ENCODE results near the gene FCHSD2.

DNA sequence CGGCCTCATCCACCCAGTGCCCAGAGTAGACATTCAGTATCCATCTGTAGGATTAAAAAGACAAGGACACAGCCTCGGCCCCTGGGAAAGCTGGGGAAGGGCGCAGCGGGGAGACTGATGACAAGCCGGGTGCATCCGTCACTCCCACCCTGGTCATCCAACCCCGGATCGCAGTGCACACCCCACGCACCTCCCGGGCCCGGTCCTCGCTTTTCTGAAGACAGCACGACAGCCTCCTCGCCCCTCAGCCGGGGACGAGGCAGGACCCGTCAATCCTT, 1.1 kb downstream of the FCHSD2 start:
- TF ChIP-seq, protein P1, sequence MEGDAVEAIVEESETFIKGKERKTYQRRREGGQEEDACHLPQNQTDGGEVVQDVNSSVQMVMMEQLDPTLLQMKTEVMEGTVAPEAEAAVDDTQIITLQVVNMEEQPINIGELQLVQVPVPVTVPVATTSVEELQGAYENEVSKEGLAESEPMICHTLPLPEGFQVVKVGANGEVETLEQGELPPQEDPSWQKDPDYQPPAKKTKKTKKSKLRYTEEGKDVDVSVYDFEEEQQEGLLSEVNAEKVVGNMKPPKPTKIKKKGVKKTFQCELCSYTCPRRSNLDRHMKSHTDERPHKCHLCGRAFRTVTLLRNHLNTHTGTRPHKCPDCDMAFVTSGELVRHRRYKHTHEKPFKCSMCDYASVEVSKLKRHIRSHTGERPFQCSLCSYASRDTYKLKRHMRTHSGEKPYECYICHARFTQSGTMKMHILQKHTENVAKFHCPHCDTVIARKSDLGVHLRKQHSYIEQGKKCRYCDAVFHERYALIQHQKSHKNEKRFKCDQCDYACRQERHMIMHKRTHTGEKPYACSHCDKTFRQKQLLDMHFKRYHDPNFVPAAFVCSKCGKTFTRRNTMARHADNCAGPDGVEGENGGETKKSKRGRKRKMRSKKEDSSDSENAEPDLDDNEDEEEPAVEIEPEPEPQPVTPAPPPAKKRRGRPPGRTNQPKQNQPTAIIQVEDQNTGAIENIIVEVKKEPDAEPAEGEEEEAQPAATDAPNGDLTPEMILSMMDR (IDR thresholded peaks at IDR 0.05; ENCODE audit: control extremely low read depth in 1 of 3, insufficient read depth in 1 of 3, low read depth in 1 of 3, low read length in 3 of 3): no peak
- no peak for TF ChIP-seq EZH2 (IDR thresholded peaks at IDR 0.05; ENCODE audit: low read depth, low read length, severe bottlenecking)
